Gastroesophageal sphincter (tissue), 3 donors: ENCODE results near the gene CFDP1.

Experiments used
- CTCF ChIP-seq, 4 experiments: fragments of 200-600 bp in 2 of 4; fragments of 450-650 bp in 2 of 4; sonication (generic) in 1 of 4; IDR thresholded peaks; one replicate each; pipeline ENCODE4 v1.5.1; 2017 to 2019; ENCODE audit warnings: antibody characterized with exemption in 4 of 4, mild to moderate bottlenecking in 2 of 4, moderate library complexity in 2 of 4
- POLR2A ChIP-seq, 2 donors: fragments of 450-650 bp; IDR thresholded peaks; one replicate each; pipeline ENCODE4 v1.6.1; 2017; ENCODE audit warnings: antibody characterized with exemption in 2 of 2, mild to moderate bottlenecking in 2 of 2, moderate library complexity in 1 of 2

GRCh38 chr16:75379911-75380847 lies 53.1 kb downstream of the CFDP1 start:
- TF ChIP-seq CTCF (IDR thresholded peaks at IDR 0.05) (no peak), POLR2A (IDR thresholded peaks at IDR 0.05) (no peak)
